Measurements from ENCODE around the gene ZSWIM7.
A peak's percentile ranks its signal among the peaks of the same experiment; 100 is the strongest.
"Not testable (repeated sequence)": the region's sequence is repeated elsewhere in the genome, so short reads cannot be mapped to it uniquely, and the experiment has no call there.

The ZSWIM7 gene

GRCh38 chr17:15943971-15944758, 55.3 kb downstream of the ZSWIM7 start:
- peak overlapping the region; percentile 62 for H3K4me3 ChIP-seq (ENCODE audit: low read length)
- DNase-seq (ENCODE audit: low read depth, low spot score), result no peak

- no peak overlapping the region for H3K4me3 ChIP-seq (ENCODE audit: low read length)
- DNase-seq (ENCODE audit: low read depth, low spot score), result no peak
Observed at GRCh38 chr17:15942207-15942833, 57.2 kb downstream of the ZSWIM7 start.

GRCh38 chr17:15941781-15942180, 57.7 kb downstream of the ZSWIM7 start:
- no peak overlapping the region for H3K4me3 ChIP-seq (ENCODE audit: low read length)
- no peak for DNase-seq (ENCODE audit: low read depth, low spot score)

- DNase-seq (ENCODE audit: low read depth, low spot score); H3K4me3 ChIP-seq (ENCODE audit: low read length): not testable (repeated sequence)
Observed at GRCh38 chr17:15936481-15936880, 63.0 kb downstream of the ZSWIM7 start.

- no peak for DNase-seq (ENCODE audit: low read depth, low spot score)
- H3K4me3 ChIP-seq (ENCODE audit: low read length), result no peak overlapping the region
Observed at GRCh38 chr17:15935891-15936290, 63.6 kb downstream of the ZSWIM7 start.

- no peak overlapping the region for H3K4me3 ChIP-seq (ENCODE audit: low read length)
- DNase-seq (ENCODE audit: low read depth, low spot score), result no peak
Observed at GRCh38 chr17:15934866-15935265, 64.6 kb downstream of the ZSWIM7 start.

GRCh38 chr17:15931394-15931793, 68.1 kb downstream of the ZSWIM7 start:
- no peak overlapping the region for H3K4me3 ChIP-seq (ENCODE audit: low read length)
- no peak for DNase-seq (ENCODE audit: low read depth, low spot score)

GRCh38 chr17:15930426-15930825, 69.1 kb downstream of the ZSWIM7 start:
- no peak for DNase-seq (ENCODE audit: low read depth, low spot score)
- H3K4me3 ChIP-seq (ENCODE audit: low read length), result no peak overlapping the region

- no peak overlapping the region for H3K4me3 ChIP-seq (ENCODE audit: low read length)
- DNase-seq (ENCODE audit: low read depth, low spot score), result no peak
Observed at GRCh38 chr17:15929941-15930340, 69.6 kb downstream of the ZSWIM7 start.

GRCh38 chr17:15928286-15928785, 71.2 kb downstream of the ZSWIM7 start:
- no peak for DNase-seq (ENCODE audit: low read depth, low spot score)
- H3K4me3 ChIP-seq (ENCODE audit: low read length), result no peak overlapping the region
